ENCODE data around the gene COG8. TPM values are rescaled to one million over a fixed set of nuclear protein-coding genes. Genes with fewer than 3 reads are reported as not detected.

The COG8 gene
- total and polyA plus RNA-seq, 11 donors = 13.3 to 43.0 (median 22.8) TPM

DNA sequence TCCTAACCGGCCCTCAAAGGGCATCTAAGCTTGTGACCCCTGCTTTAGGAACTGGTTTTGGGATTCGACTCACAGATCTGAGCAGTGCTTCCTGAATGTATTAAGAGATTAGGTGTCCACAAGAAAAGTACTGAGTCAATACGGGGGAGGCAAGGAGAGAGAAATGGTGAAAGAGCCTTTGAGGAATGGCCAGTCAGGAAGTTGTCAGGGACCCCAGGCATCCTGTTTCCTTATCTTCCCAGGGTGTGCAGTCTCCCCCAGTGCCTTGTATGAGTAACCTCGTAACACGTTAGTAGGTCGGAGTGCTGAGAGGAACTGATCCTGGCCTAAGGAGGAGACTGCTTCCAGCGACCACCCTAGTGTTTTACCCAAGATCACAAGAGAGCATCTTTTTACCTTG, 28.6 kb upstream of the COG8 start:
- H3K4me1 ChIP-seq = peaks cover 0 to 4% (median 0%) of the 10 kb centered on the region in 12 donors
- no peak for ATAC-seq
- intact Hi-C loops (cut with DNase I) = no loop called here
- no peak overlapping the region for H3K4me3 ChIP-seq
- H3K9me3 ChIP-seq = no peaks in the 10 kb centered on the region
- H3K36me3 ChIP-seq = peaks cover 0 to 100% (median 92%) of the 10 kb centered on the region in 9 donors
- WGBS, 4 donors = 67 to 77% (median 72%) methylated on average over 7 of the region's 7 CpGs
- DNase-seq = no peak
- TF ChIP-seq, protein P1, sequence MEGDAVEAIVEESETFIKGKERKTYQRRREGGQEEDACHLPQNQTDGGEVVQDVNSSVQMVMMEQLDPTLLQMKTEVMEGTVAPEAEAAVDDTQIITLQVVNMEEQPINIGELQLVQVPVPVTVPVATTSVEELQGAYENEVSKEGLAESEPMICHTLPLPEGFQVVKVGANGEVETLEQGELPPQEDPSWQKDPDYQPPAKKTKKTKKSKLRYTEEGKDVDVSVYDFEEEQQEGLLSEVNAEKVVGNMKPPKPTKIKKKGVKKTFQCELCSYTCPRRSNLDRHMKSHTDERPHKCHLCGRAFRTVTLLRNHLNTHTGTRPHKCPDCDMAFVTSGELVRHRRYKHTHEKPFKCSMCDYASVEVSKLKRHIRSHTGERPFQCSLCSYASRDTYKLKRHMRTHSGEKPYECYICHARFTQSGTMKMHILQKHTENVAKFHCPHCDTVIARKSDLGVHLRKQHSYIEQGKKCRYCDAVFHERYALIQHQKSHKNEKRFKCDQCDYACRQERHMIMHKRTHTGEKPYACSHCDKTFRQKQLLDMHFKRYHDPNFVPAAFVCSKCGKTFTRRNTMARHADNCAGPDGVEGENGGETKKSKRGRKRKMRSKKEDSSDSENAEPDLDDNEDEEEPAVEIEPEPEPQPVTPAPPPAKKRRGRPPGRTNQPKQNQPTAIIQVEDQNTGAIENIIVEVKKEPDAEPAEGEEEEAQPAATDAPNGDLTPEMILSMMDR (IDR thresholded peaks at IDR 0.05) = no peak
- no peak for TF ChIP-seq POLR2A (IDR thresholded peaks at IDR 0.05)
- no peak overlapping the region for H3K27ac ChIP-seq
- H3K27me3 ChIP-seq = no peaks in the 10 kb centered on the region

GRCh38 chr16:69366431-69366830, 27.1 kb upstream of the COG8 start:
- DNase-seq (no peak), ATAC-seq (no peak)
- H3K4me3 ChIP-seq = no peak overlapping the region
- intact Hi-C loops (cut with DNase I) = no loop called here
- 91 to 95% (median 92%) methylated on average over 7 of the region's 7 CpGs for WGBS, 4 donors
- no peaks in the 10 kb centered on the region for H3K4me1 ChIP-seq
- no peak for TF ChIP-seq POLR2A (IDR thresholded peaks at IDR 0.05)
- TF ChIP-seq, protein P1 (IDR thresholded peaks at IDR 0.05) = no peak
- H3K27me3 ChIP-seq = no peaks in the 10 kb centered on the region
- H3K9me3 ChIP-seq = no peaks in the 10 kb centered on the region
- H3K27ac ChIP-seq = no peak overlapping the region
- peaks cover 0 to 94% (median 77%) of the 10 kb centered on the region in 9 donors for H3K36me3 ChIP-seq

GRCh38 chr16:69365901-69366300, 26.5 kb upstream of the COG8 start:
- H3K36me3 ChIP-seq = peaks cover 0 to 88% (median 73%) of the 10 kb centered on the region in 9 donors
- no peak overlapping the region for H3K27ac ChIP-seq
- ATAC-seq = no peak
- H3K4me3 ChIP-seq = no peak overlapping the region
- no peaks in the 10 kb centered on the region for H3K9me3 ChIP-seq
- no peak for DNase-seq
- no peak for TF ChIP-seq POLR2A (IDR thresholded peaks at IDR 0.05)
- TF ChIP-seq, protein P1 (IDR thresholded peaks at IDR 0.05) = no peak
- 87 to 92% (median 89%) methylated on average over 2 of the region's 2 CpGs for WGBS, 4 donors
- no peaks in the 10 kb centered on the region for H3K4me1 ChIP-seq
- intact Hi-C loops (cut with DNase I) = no loop called here
- H3K27me3 ChIP-seq = no peaks in the 10 kb centered on the region

DNA sequence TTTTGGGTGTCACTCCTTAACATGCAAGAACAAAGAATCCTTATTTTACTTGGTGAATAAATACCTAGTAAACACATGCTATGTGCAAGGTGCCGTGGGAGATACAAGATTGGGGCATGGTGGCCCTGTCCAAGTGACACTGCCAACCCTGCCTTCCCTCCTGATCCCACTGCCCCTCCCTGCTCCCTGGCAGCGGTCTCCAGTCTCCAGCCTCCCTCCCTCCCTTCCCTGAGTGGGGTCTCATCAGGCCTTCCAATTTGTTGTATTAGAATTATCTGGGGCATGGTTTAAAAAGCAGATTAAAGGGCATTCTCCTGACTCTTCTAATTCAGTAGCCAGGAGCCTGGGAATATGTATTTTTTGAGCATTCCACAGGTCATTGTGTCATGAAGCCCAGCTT, 24.7 kb upstream of the COG8 start:
- no peak for DNase-seq
- WGBS, 4 donors = 85 to 92% (median 87%) methylated on average over 2 of the region's 2 CpGs

More for the DNA sequence above, 24.7 kb upstream of the COG8 start:
- Histone ChIP-seq H3K9me3 (no peaks in the 10 kb centered on the region), H3K36me3 (peaks cover 0 to 70% (median 55%) of the 10 kb centered on the region in 9 donors), H3K4me3 (no peak overlapping the region), H3K4me1 (no peaks in the 10 kb centered on the region), H3K27me3 (no peaks in the 10 kb centered on the region), H3K27ac (no peak overlapping the region)
- ATAC-seq = no peak
- intact Hi-C loops (cut with DNase I) = no loop called here
- TF ChIP-seq, protein P1 (IDR thresholded peaks at IDR 0.05) = no peak
- no peak for TF ChIP-seq POLR2A (IDR thresholded peaks at IDR 0.05)
